HEK293 (cell line): ENCODE data around the gene GLIS1.

ENCODE experiments used
- KLF8 ChIP-seq: fragments of 450-650 bp; formaldehyde crosslinking; IDR thresholded peaks from 2 replicates; pipeline ENCODE4 v1.5.1; 2016; ENCODE audit warnings: missing biosample characterization, missing genetic modification characterization
- PBX3 ChIP-seq: sonication (generic); formaldehyde crosslinking; IDR thresholded peaks from 2 replicates; pipeline ENCODE4 v1.8.1; 2022; ENCODE audit warnings: mild to moderate bottlenecking, moderate library complexity, missing genetic modification reagents
- REST ChIP-seq: fragments of 450-650 bp; formaldehyde crosslinking; IDR thresholded peaks from 2 replicates; pipeline ENCODE4 v1.5.1; 2016; ENCODE audit warnings: missing biosample characterization, missing genetic modification characterization
- TCF7L2 ChIP-seq: IDR thresholded peaks from 2 replicates; pipeline ENCODE4 v1.6.1; 2011; ENCODE audit warnings: low read depth, mild to moderate bottlenecking, inconsistent platforms, low read length, moderate library complexity, borderline replicate concordance
- ZNF138 ChIP-seq: fragments of 450-650 bp; formaldehyde crosslinking; IDR thresholded peaks from 2 replicates; pipeline ENCODE4 v1.5.1; 2016; ENCODE audit warnings: missing biosample characterization, missing genetic modification characterization, borderline replicate concordance
- ZNF530 ChIP-seq: fragments of 450-650 bp; formaldehyde crosslinking; IDR thresholded peaks from 2 replicates; pipeline ENCODE4 v1.5.1; 2016; ENCODE audit warnings: low read depth, missing biosample characterization, missing genetic modification characterization
- ZNF561 ChIP-seq: fragments of 450-650 bp; IDR thresholded peaks from 2 replicates; pipeline ENCODE4 v1.5.1; 2018; ENCODE audit warnings: missing biosample characterization, missing genetic modification characterization, borderline replicate concordance
- ZSCAN23 ChIP-seq: fragments of 450-650 bp; formaldehyde crosslinking; IDR thresholded peaks from 2 replicates; pipeline ENCODE4 v1.5.1; 2016; ENCODE audit warnings: missing biosample characterization, missing genetic modification characterization
- ZXDB ChIP-seq: fragments of 450-650 bp; formaldehyde crosslinking; IDR thresholded peaks from 2 replicates; pipeline ENCODE4 v1.5.1; 2016; ENCODE audit warnings: missing biosample characterization, missing genetic modification characterization
- TF ChIP-seq, protein P1 (sequence below): fragments of 450-650 bp; formaldehyde crosslinking; IDR thresholded peaks from 2 replicates; pipeline ENCODE4 v1.5.1; 2016; ENCODE audit warnings: missing biosample characterization, missing genetic modification characterization
- TF ChIP-seq, protein P2 (sequence below): fragments of 450-650 bp; formaldehyde crosslinking; IDR thresholded peaks from 2 replicates; pipeline ENCODE4 v1.5.1; 2016; ENCODE audit warnings: missing biosample characterization, missing genetic modification characterization

DNA sequence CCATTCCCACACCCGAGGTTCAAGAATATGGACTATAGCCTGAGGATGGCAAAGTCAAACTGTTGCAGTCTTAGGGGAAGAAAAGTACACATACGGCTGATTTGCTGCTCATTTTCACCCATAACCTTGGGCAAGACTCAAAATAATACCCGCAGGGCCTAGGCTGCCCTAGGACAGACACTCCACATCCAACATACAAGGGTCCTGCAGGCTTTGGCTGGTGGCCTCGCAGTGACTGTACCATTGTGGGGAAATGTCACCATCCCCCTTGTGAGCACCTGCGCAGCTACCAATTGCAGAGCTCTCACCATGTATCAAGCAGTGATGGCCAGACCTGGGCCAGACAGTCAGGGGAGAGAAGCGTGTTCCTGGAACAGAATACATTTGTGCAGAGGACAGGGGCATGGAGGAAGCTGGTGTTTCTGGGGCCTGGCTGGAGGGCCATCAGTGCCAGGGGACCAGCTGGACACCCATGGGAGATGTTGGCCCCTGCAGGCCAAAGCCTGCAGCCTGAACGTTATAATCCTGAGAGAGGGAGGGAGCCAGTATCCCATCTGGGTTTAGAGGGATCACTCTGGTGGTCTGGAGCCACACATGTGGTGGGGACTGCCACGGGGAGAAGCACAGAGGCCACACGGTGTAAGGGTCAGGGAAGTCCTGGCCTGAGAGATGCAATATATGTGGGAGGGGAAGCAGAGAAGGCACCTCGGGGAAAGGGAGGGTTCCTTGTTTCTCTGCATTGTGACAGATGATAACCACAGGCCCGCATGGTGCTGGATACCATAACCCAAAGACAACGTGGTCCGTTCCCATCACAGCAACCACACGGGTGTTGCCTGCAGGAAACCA, 101.2 kb downstream of the GLIS1 start:
- TF ChIP-seq REST (no peak), PBX3 (CRISPR knock-in tag) (no peak), TCF7L2 (no peak), ZXDB (tag by site-specific recombination) (no peak), ZNF561 (tag by site-specific recombination) (no peak), KLF8 (tag by site-specific recombination) (no peak), ZNF530 (tag by site-specific recombination) (no peak), ZNF138 (tag by site-specific recombination) (no peak), ZSCAN23 (tag by site-specific recombination) (no peak)
- TF ChIP-seq, protein P1, sequence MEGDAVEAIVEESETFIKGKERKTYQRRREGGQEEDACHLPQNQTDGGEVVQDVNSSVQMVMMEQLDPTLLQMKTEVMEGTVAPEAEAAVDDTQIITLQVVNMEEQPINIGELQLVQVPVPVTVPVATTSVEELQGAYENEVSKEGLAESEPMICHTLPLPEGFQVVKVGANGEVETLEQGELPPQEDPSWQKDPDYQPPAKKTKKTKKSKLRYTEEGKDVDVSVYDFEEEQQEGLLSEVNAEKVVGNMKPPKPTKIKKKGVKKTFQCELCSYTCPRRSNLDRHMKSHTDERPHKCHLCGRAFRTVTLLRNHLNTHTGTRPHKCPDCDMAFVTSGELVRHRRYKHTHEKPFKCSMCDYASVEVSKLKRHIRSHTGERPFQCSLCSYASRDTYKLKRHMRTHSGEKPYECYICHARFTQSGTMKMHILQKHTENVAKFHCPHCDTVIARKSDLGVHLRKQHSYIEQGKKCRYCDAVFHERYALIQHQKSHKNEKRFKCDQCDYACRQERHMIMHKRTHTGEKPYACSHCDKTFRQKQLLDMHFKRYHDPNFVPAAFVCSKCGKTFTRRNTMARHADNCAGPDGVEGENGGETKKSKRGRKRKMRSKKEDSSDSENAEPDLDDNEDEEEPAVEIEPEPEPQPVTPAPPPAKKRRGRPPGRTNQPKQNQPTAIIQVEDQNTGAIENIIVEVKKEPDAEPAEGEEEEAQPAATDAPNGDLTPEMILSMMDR (tag by site-specific recombination), result no peak
- TF ChIP-seq, protein P2, sequence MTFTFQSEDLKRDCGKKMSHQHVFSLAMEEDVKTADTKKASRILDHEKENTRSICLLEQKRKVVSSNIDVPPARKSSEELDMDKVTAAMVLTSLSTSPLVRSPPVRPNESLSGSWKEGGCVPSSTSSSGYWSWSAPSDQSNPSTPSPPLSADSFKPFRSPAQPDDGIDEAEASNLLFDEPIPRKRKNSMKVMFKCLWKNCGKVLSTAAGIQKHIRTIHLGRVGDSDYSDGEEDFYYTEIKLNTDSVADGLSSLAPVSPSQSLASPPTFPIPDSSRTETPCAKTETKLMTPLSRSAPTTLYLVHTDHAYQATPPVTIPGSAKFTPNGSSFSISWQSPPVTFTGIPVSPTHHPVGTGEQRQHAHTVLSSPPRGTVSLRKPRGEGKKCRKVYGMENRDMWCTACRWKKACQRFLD, result no peak
